ENCODE results near the gene KCNRG.

Gene KCNRG

GRCh38 chr13:49995625-49996101 is 19.6 kb upstream of the KCNRG start:
- FAIRE-seq, result peak; percentile 92
- TF ChIP-seq POLR2A (IDR thresholded peaks at IDR 0.05; ENCODE audit: low read depth, low read length) (peak; percentile 59; the same call in 1 of the 2 replicates), TAF1 (IDR thresholded peaks at IDR 0.05; ENCODE audit: borderline replicate concordance, low read depth, low read length) (no peak), POLR2AphosphoS5 (IDR thresholded peaks at IDR 0.05; ENCODE audit: low read depth, low read length) (peak; percentile 82)
- DNase-seq (ENCODE audit: insufficient read length), result no peak

DNA sequence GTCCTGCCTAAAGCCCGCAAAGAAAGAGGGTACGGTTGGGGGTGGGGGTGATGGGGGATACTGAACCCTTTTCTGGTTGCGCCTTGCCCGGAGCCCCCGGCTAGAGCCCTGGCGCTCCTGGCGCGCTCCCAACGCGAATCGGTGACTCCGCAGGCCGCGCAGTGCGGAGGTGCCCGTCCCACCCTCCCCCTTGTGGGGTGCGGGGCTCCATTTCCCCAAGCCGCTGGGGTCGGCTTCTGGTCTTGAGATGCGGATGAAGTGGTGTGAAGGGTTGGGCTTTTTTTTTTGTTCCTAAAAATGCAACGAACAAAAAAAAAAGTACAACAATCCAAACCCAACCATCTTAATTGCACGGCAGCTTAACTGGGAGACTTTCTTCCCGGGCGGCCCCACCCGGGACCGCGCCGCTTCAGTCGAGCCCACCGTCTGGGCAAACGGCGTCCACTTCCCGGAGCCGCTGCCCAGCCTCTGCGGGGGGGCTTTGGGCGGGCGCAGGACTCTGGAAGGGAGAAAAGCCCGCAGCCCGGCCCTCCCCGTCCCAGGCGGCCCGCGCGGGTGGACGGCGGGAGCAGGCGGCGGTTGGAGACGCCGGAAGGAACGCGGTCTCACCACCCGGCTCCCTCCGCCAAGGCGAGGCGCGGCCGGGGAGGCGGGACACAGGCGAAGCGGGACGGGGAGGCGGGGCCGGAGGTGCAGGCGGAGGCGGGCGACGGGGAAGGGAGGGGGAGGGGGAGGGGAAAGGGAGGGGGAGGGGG is 18.9 kb upstream of the KCNRG start:
- TF ChIP-seq POLR2AphosphoS5 (IDR thresholded peaks at IDR 0.05; ENCODE audit: low read depth, low read length) (peak; percentile 14; the same call in 1 of the 2 replicates), TAF1 (IDR thresholded peaks at IDR 0.05; ENCODE audit: borderline replicate concordance, low read depth, low read length) (peak; percentile 58; the same call in 1 of the 2 replicates), POLR2A (IDR thresholded peaks at IDR 0.05; ENCODE audit: low read depth, low read length) (peak; percentile 66)
- DNase-seq (ENCODE audit: insufficient read length) (peak; percentile 79), FAIRE-seq (peak; percentile 95)

DNA sequence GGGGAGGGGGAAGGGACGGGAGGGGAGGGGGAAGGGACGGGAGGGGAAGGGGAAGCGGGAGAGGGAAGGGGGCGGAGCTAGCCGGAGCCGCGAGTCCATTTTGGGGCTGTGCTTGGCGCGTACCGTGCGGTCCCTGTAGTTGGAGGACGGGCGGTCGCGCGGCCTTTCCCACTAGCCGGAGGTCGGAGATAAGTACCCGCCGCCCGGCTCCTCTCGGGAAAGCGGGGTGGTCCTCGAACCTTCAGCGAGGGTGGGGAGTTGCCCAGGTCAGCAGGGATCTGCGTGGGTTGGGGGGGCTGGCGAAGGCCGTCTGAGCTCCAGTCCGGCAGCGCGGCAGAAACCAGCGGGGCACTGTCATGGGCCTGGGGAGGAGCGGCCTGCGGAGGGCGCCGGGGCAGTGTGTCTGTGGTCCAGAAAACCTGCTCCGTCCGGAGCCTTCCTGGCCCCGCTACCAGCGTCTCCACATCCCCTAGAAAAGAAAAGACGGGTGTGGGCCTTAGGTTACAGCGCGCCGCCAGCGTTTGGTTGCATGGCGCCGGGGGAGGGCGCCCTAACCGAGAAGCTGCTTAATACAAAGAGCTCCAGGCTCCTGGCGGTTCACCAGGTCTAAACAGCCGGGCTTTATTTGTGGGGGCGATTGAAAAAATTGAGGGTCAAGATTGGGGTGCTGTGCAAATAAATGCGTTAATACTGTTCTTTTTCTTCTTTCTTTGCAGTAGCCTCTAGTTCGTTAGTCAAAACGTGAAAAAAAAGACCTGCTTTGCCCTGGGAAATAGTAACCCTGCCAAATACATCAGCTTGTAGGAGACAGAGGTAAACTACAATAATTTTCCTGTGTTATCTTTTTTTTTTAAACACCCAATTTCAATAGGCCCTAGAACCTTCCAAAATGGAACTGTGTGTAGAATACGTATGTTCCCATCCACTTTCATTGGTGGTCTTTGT is 18.0 kb upstream of the KCNRG start, which contains the start of gene TRIM13:
Gene TRIM13 (plus strand): TSS at position 92 of the 945 bp plus-strand sequence. CDS start 14,899 bp downstream, outside the sequence.
- peak; percentile 77 for TF ChIP-seq POLR2AphosphoS5 (IDR thresholded peaks at IDR 0.05; ENCODE audit: low read depth, low read length)
- TF ChIP-seq TAF1 (IDR thresholded peaks at IDR 0.05; ENCODE audit: borderline replicate concordance, low read depth, low read length), result no peak; the same call in 1 of the 2 replicates
- peak; percentile 80 for TF ChIP-seq POLR2A (IDR thresholded peaks at IDR 0.05; ENCODE audit: low read depth, low read length)
- FAIRE-seq (peak; percentile 58), DNase-seq (ENCODE audit: insufficient read length) (peak; percentile 61)

DNA sequence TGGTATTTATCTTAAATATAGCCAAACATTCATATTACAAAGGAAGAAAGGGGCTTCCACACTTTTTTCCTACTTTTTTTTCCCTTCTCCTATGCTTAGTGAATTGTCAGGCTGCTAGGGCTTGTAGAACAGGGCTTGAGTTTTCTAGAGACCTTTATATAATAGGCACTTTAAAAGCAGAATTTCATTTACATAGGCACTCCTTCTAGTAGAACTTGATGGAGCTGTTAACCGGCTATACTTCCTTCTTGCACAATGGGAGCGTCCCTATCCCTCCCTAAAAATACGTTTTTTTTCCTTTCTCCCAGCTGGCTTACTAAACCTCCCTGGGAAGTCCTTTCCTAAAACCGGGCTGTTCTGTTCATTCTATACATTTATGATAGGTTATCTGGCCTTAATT is 17.3 kb upstream of the KCNRG start:
- DNase-seq (ENCODE audit: insufficient read length), result no peak
- peak; percentile 61 for FAIRE-seq

DNA sequence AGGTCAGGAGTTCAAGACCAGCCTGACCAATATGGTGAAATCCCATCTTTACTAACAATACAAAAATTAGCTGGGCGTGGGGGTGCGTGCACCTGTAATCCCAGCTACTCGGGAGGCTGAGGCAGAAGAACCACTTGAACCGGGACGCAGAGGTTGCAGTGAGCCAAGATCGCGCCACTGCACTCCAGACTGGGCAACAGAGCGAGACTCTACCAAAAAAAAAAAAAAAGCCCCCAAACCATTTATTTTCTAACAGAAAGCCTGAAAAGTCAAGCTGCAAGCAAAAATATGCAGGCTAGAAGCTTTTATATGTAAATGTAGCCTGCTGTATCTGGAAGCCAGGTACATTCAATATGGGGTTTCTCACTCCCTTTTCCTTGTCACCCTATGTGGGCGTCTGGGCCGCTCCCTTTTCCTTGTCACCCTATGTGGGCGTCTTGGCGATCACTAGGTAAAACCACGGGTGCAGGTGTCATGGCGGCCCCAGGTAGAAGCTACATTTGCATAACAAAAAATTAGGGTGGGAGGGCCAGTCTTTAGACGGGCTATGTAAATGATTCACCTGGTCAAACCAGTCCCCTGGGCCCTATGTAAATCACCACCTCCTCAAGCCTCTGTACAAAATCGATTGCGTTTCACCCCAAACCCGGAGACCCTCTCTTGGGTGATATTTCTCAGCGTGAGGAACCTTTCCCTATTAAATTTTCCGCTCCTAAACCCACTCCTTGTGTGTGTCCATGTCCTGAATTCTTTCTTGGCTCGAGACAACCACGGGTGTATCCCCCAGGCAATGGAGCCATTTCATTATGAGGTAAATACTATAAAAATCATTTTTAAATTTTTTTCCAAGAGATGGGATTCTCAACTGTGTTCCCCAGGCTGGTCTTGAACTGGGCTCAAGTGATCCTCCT is 16.3 kb upstream of the KCNRG start:
- TF ChIP-seq TAF1 (IDR thresholded peaks at IDR 0.05; ENCODE audit: borderline replicate concordance, low read depth, low read length) (no peak), POLR2A (IDR thresholded peaks at IDR 0.05; ENCODE audit: low read depth, low read length) (no peak), POLR2AphosphoS5 (IDR thresholded peaks at IDR 0.05; ENCODE audit: low read depth, low read length) (no peak)
- FAIRE-seq, result no peak
- DNase-seq (ENCODE audit: insufficient read length), result no peak

More for the DNA sequence above, 17.3 kb upstream of the KCNRG start:
- TF ChIP-seq TAF1 (IDR thresholded peaks at IDR 0.05; ENCODE audit: borderline replicate concordance, low read depth, low read length) (no peak), POLR2AphosphoS5 (IDR thresholded peaks at IDR 0.05; ENCODE audit: low read depth, low read length) (no peak), POLR2A (IDR thresholded peaks at IDR 0.05; ENCODE audit: low read depth, low read length) (no peak)

DNA sequence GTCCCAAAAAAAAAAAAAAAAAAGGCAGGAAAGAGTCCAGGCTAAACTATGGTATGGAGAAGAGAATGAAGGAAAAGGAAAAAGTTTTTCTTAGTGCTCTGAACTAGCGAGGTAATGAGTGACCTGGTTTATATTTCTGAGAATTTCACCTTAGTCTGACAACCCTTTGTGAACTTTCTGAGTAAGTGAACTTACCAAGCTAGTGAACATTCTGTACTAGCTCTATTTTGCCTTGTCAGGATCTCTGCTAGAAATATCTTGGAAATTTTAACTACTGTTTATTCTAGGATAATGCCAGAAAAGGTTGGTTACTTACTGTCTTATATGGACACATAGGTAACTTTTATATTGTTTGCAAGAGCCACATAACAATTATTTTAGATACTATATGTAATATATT is 14.0 kb upstream of the KCNRG start:
- FAIRE-seq, result no peak
- no peak for TF ChIP-seq POLR2AphosphoS5 (IDR thresholded peaks at IDR 0.05; ENCODE audit: low read depth, low read length)
- no peak for TF ChIP-seq POLR2A (IDR thresholded peaks at IDR 0.05; ENCODE audit: low read depth, low read length)
- TF ChIP-seq TAF1 (IDR thresholded peaks at IDR 0.05; ENCODE audit: borderline replicate concordance, low read depth, low read length), result no peak

DNA sequence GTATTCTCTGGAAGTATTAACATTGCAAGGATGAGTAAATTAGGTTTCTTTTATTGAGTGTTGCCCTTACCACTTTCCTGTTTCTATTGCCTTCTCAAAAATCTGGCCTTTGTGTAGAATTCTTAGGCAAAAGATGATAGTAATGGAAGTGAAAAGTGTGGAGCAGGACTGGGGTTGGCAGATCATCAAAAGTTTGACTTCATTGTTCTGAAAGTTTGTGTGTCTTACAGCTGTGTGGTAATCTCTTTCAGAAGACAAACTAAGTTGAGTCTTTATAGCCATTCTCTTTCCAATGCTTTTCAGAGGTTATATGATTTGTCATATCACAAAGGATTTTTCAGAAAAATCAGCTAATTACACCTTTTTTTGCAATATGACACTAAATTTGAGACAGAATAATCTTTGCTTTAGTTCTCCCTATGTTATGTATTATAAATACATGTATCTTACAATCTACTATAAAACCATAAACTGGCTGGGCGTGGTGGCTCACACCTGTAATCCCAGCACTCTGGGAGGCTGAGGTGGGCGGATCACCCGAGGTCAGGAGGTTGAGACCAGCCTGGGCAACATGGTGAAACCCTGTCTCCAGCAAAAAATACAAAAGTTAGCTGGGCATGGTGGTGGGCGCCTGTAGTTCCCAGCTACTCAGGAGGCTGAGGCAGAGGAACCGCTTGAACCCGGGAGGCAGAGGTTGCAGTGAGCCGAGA is 8.7 kb upstream of the KCNRG start:
- FAIRE-seq (no peak), DNase-seq (ENCODE audit: insufficient read length) (no peak)
- TF ChIP-seq POLR2AphosphoS5 (IDR thresholded peaks at IDR 0.05; ENCODE audit: low read depth, low read length), result no peak
- TF ChIP-seq POLR2A (IDR thresholded peaks at IDR 0.05; ENCODE audit: low read depth, low read length), result no peak
- no peak for TF ChIP-seq TAF1 (IDR thresholded peaks at IDR 0.05; ENCODE audit: borderline replicate concordance, low read depth, low read length)

More for the DNA sequence above, 14.0 kb upstream of the KCNRG start:
- DNase-seq (ENCODE audit: insufficient read length), result no peak

DNA sequence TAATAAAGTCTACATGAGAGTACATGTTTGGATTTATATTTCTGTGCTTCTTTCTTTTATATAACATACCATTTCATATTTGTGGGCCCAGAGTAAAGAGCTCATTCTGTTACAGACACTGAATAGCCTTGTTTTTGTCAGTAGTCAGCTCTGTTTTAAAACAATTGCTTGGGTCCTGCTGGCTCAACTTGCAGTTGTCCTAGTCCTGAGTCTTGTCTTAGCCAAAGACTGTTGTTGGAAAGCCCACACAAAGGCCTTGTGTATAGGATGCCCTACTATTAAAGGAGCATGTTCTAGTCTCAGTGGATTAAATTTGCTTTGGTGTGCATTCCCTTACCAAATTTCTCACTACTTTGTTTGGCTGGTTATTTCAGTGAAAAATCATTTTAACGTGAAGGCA is 3.8 kb upstream of the KCNRG start:
- DNase-seq (ENCODE audit: insufficient read length), result no peak
- no peak for FAIRE-seq
- TF ChIP-seq POLR2AphosphoS5 (IDR thresholded peaks at IDR 0.05; ENCODE audit: low read depth, low read length), result no peak
- no peak for TF ChIP-seq POLR2A (IDR thresholded peaks at IDR 0.05; ENCODE audit: low read depth, low read length)
- TF ChIP-seq TAF1 (IDR thresholded peaks at IDR 0.05; ENCODE audit: borderline replicate concordance, low read depth, low read length), result no peak

GRCh38 chr13:50012396-50013169 is 2.7 kb upstream of the KCNRG start:
- FAIRE-seq (no peak), DNase-seq (ENCODE audit: insufficient read length) (no peak)
- TF ChIP-seq POLR2A (IDR thresholded peaks at IDR 0.05; ENCODE audit: low read depth, low read length) (no peak), POLR2AphosphoS5 (IDR thresholded peaks at IDR 0.05; ENCODE audit: low read depth, low read length) (no peak), TAF1 (IDR thresholded peaks at IDR 0.05; ENCODE audit: borderline replicate concordance, low read depth, low read length) (no peak)
